NCI-H2171 treated with DMSO at 0.1 percent for 48 hours (cell line): Measurements from ENCODE around the gene NODAL.
A peak's percentile ranks its signal among the peaks of the same experiment; 100 is the strongest.

Source experiments
- DNase-seq: peaks from one replicate; lab custom pipeline; 2025; lab: John Stamatoyannopoulos, UW

NODAL gene

GRCh38 chr10:70432561-70433263 lies 8.8 kb downstream of the NODAL start:
- DNase-seq = no peak

- DNase-seq = no peak
Observed at GRCh38 chr10:70432101-70432500, 9.4 kb downstream of the NODAL start.

- DNase-seq = no peak
Observed at GRCh38 chr10:70430493-70431445, 10.7 kb downstream of the NODAL start.

- no peak for DNase-seq
Observed at GRCh38 chr10:70426823-70427222, 14.7 kb downstream of the NODAL start.

GRCh38 chr10:70425096-70425495 lies 16.4 kb downstream of the NODAL start:
- no peak for DNase-seq

GRCh38 chr10:70424320-70424719 lies 17.2 kb downstream of the NODAL start:
- DNase-seq = no peak

GRCh38 chr10:70418713-70419112 lies 22.8 kb downstream of the NODAL start:
- DNase-seq = no peak

GRCh38 chr10:70418229-70418628 lies 23.3 kb downstream of the NODAL start:
- no peak for DNase-seq

- no peak for DNase-seq
Observed at GRCh38 chr10:70417568-70417967, 23.9 kb downstream of the NODAL start.

GRCh38 chr10:70412356-70412755 lies 29.1 kb downstream of the NODAL start:
- no peak for DNase-seq

GRCh38 chr10:70410608-70411007 lies 30.9 kb downstream of the NODAL start:
- no peak for DNase-seq

GRCh38 chr10:70409772-70410171 lies 31.7 kb downstream of the NODAL start:
- DNase-seq = no peak

- DNase-seq = no peak
Observed at GRCh38 chr10:70405037-70405824, 36.2 kb downstream of the NODAL start.

GRCh38 chr10:70404787-70405036 lies 36.8 kb downstream of the NODAL start:
- no peak for DNase-seq

- peak; percentile 85 for DNase-seq
Observed at GRCh38 chr10:70404036-70404786, 37.3 kb downstream of the NODAL start, which contains the start of gene EIF4EBP2. TSS of gene EIF4EBP2 (plus strand) at chr10:70404145. CDS start at chr10:70404402, 257 bp downstream.

GRCh38 chr10:70403483-70404035 lies 37.9 kb downstream of the NODAL start:
- DNase-seq = no peak

GRCh38 chr10:70399177-70399576 lies 42.3 kb downstream of the NODAL start:
- no peak for DNase-seq

- DNase-seq = no peak
Observed at GRCh38 chr10:70396140-70396539, 45.3 kb downstream of the NODAL start.

GRCh38 chr10:70391654-70392053 lies 49.8 kb downstream of the NODAL start:
- DNase-seq = no peak
